D721Med (cell line): ENCODE data around the gene DUSP2.

ENCODE experiments used
- DNase-seq: peaks from one replicate; pipeline ENCODE4 v3.0.0; 2011; ENCODE audit warnings: low spot score; ENCODE audit not compliant: insufficient read length
- FAIRE-seq: peaks from 2 replicates; lab custom pipeline; 2011; peaks lifted over from hg19 to GRCh38; lab: Jason Lieb, UNC
- CTCF ChIP-seq: IDR thresholded peaks from 2 replicates; pipeline ENCODE4 v1.5.1; 2012; ENCODE audit warnings: mild to moderate bottlenecking, control low read depth; ENCODE audit not compliant: insufficient read depth; ENCODE audit errors: missing control alignments

DUSP2 gene

GRCh38 chr2:96114903-96115581 is 30.2 kb downstream of the DUSP2 start:
- DNase-seq (no peak), FAIRE-seq (no peak)
- TF ChIP-seq CTCF, result no peak

- no peak for DNase-seq
- TF ChIP-seq CTCF, result no peak
- no peak for FAIRE-seq
Observed at GRCh38 chr2:96114546-96114902, 30.7 kb downstream of the DUSP2 start.

GRCh38 chr2:96113951-96114350 is 31.3 kb downstream of the DUSP2 start:
- FAIRE-seq (no peak), DNase-seq (no peak)
- TF ChIP-seq CTCF, result no peak

- TF ChIP-seq CTCF, result peak; percentile 10
- FAIRE-seq (no peak), DNase-seq (no peak)
Observed at GRCh38 chr2:96113367-96113677, 31.9 kb downstream of the DUSP2 start.

GRCh38 chr2:96112501-96113366 is 32.5 kb downstream of the DUSP2 start:
- no peak for FAIRE-seq
- TF ChIP-seq CTCF, result no peak
- DNase-seq, result no peak

- no peak for DNase-seq
- TF ChIP-seq CTCF, result no peak
- FAIRE-seq, result no peak
Observed at GRCh38 chr2:96111823-96112500, 33.3 kb downstream of the DUSP2 start.
